ENCODE results near the gene PAPLN.

PAPLN gene

GRCh38 chr14:73255693-73256225, 18.5 kb downstream of the PAPLN start:
- H3K79me2 ChIP-seq (ENCODE audit: insufficient read depth, low read length), result no peaks in the 10 kb centered on the region
- no peak overlapping the region for H3K4me2 ChIP-seq (ENCODE audit: low read length)
- no peaks in the 10 kb centered on the region for H3F3A ChIP-seq (ENCODE audit: insufficient read depth, low read length)
- no peak overlapping the region for H3K27ac ChIP-seq (ENCODE audit: low read depth, low read length, poor library complexity, severe bottlenecking)
- no peak for TF ChIP-seq EZH2 (IDR thresholded peaks at IDR 0.05; ENCODE audit: borderline replicate concordance, low read length)
- TF ChIP-seq, protein P1, sequence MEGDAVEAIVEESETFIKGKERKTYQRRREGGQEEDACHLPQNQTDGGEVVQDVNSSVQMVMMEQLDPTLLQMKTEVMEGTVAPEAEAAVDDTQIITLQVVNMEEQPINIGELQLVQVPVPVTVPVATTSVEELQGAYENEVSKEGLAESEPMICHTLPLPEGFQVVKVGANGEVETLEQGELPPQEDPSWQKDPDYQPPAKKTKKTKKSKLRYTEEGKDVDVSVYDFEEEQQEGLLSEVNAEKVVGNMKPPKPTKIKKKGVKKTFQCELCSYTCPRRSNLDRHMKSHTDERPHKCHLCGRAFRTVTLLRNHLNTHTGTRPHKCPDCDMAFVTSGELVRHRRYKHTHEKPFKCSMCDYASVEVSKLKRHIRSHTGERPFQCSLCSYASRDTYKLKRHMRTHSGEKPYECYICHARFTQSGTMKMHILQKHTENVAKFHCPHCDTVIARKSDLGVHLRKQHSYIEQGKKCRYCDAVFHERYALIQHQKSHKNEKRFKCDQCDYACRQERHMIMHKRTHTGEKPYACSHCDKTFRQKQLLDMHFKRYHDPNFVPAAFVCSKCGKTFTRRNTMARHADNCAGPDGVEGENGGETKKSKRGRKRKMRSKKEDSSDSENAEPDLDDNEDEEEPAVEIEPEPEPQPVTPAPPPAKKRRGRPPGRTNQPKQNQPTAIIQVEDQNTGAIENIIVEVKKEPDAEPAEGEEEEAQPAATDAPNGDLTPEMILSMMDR (IDR thresholded peaks at IDR 0.05; ENCODE audit: low read length), result no peak
- H3K9me2 ChIP-seq (ENCODE audit: low read depth, low read length), result no peaks in the 10 kb centered on the region
- no peaks in the 10 kb centered on the region for H3K36me3 ChIP-seq (ENCODE audit: insufficient read depth, low read length)
- no peak overlapping the region for H3K4me3 ChIP-seq (ENCODE audit: low read depth, low read length, poor library complexity, severe bottlenecking)
- no peak overlapping the region for H3K9ac ChIP-seq (ENCODE audit: low read length)
- H2AFZ ChIP-seq (ENCODE audit: low read length), result no peak overlapping the region
- H3K4me1 ChIP-seq (ENCODE audit: insufficient read depth, low read length, severe bottlenecking), result no peaks in the 10 kb centered on the region
- H4K20me1 ChIP-seq (ENCODE audit: insufficient read depth, low read length), result no peaks in the 10 kb centered on the region
- H3K9me3 ChIP-seq (ENCODE audit: low read length), result no peaks in the 10 kb centered on the region
- no peaks in the 10 kb centered on the region for H3K27me3 ChIP-seq (ENCODE audit: insufficient read depth, low read length)

GRCh38 chr14:73258076-73258475, 20.8 kb downstream of the PAPLN start:
- Histone ChIP-seq H2AFZ (ENCODE audit: low read length) (no peak overlapping the region), H3F3A (ENCODE audit: insufficient read depth, low read length) (no peaks in the 10 kb centered on the region), H3K79me2 (ENCODE audit: insufficient read depth, low read length) (no peaks in the 10 kb centered on the region), H3K9me2 (ENCODE audit: low read depth, low read length) (no peaks in the 10 kb centered on the region), H3K4me1 (ENCODE audit: insufficient read depth, low read length, severe bottlenecking) (no peaks in the 10 kb centered on the region), H4K20me1 (ENCODE audit: insufficient read depth, low read length) (no peaks in the 10 kb centered on the region), H3K9ac (ENCODE audit: low read length) (no peak overlapping the region), H3K36me3 (ENCODE audit: insufficient read depth, low read length) (no peaks in the 10 kb centered on the region), H3K27me3 (ENCODE audit: insufficient read depth, low read length) (no peaks in the 10 kb centered on the region; the same call in 1 of the 2 replicates), H3K27ac (ENCODE audit: low read depth, low read length, poor library complexity, severe bottlenecking) (no peak overlapping the region), H3K9me3 (ENCODE audit: low read length) (no peaks in the 10 kb centered on the region), H3K4me2 (ENCODE audit: low read length) (no peak overlapping the region), H3K4me3 (ENCODE audit: low read depth, low read length, poor library complexity, severe bottlenecking) (no peak overlapping the region)
- no peak for TF ChIP-seq EZH2 (IDR thresholded peaks at IDR 0.05; ENCODE audit: borderline replicate concordance, low read length)
- TF ChIP-seq, protein P1 (IDR thresholded peaks at IDR 0.05; ENCODE audit: low read length), result no peak

DNA sequence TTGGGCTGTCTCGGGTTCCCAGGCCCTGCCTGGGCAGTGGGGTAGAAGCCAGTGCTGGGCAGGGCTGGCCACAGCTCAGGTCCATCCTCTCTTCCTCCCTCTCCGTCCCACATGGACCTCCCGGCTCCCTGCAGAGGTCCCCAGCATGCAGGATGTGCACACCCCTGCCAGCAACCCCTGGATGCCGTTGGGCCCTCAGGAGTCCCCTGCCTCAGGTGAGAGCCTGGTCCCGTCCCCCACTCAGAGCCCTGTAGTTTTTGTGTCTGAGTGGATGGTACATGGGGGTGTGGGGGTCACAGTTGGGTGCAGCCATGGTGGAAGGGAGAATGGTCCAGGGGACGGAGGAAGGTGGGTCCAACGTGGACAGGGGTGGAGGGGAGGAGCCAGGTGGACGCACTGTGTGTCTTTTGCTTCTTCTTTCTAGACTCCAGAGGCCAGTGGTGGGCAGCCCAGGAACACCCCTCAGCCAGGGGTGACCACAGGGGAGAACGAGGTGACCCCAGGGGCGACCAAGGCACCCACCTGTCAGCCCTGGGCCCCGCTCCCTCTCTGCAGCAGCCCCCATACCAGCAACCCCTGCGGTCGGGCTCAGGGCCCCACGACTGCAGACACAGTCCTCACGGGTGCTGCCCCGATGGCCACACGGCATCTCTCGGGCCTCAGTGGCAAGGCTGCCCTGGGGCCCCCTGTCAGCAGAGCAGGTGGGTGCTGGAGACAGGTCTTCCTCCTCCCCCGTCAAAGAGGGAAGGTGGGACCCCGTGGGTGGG, 21.7 kb downstream of the PAPLN start:
- Histone ChIP-seq H4K20me1 (ENCODE audit: insufficient read depth, low read length) (no peaks in the 10 kb centered on the region), H3K4me3 (ENCODE audit: low read depth, low read length, poor library complexity, severe bottlenecking) (no peak overlapping the region), H3K9me2 (ENCODE audit: low read depth, low read length) (no peaks in the 10 kb centered on the region), H3K27me3 (ENCODE audit: insufficient read depth, low read length) (no peaks in the 10 kb centered on the region; the same call in none of the 2 replicates), H3F3A (ENCODE audit: insufficient read depth, low read length) (no peaks in the 10 kb centered on the region), H3K27ac (ENCODE audit: low read depth, low read length, poor library complexity, severe bottlenecking) (no peak overlapping the region), H3K9ac (ENCODE audit: low read length) (no peak overlapping the region), H3K79me2 (ENCODE audit: insufficient read depth, low read length) (no peaks in the 10 kb centered on the region), H2AFZ (ENCODE audit: low read length) (no peak overlapping the region), H3K4me2 (ENCODE audit: low read length) (no peak overlapping the region), H3K4me1 (ENCODE audit: insufficient read depth, low read length, severe bottlenecking) (no peaks in the 10 kb centered on the region), H3K9me3 (ENCODE audit: low read length) (no peaks in the 10 kb centered on the region), H3K36me3 (ENCODE audit: insufficient read depth, low read length) (no peaks in the 10 kb centered on the region)
- TF ChIP-seq, protein P1 (IDR thresholded peaks at IDR 0.05; ENCODE audit: low read length), result no peak
- TF ChIP-seq EZH2 (IDR thresholded peaks at IDR 0.05; ENCODE audit: borderline replicate concordance, low read length), result no peak
